ENCODE results near the gene RAB22A.

DNA sequence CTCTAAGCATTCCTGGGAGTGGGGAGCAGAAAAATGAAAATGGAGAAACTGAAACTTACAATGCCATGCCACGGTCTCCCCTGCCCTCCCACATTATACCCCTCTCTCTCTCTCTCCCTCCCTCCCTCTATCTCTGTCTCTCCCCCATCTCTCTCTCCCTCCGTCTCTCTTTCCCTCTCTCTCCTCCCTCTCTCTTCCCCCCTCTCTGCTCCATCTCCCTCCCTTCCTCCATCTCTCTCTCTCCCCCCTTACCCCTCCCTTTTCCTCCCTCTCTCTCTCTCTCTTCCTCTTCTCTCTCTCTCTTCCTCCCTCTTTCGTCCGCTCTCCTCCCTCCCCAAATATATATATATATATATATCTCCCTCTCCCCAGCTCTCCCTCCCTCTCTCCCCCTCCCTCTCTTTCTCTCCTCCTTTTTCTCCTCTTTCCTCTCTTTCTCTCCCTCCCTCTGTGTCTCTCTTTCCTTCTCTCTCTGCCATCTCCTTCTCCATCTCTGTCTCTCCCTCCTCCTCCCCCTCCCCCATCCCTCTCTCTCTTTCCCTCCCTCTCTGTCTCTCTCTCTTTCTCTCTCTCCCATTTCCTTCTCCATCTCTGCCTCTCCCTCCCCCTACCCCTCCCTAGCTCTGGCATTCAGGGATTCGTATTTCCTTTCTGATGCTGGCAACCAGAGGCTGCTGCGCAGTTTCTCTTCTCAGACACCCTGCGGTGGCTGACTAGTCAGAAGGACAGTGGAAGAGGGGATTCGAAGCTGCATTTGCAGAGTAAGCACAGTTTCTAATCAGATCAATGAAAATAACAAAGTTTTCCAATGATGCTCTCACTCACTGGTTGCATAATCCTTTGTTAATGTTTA lies 65.6 kb downstream of the RAB22A start:
- TF ChIP-seq CTCF (IDR thresholded peaks at IDR 0.05; ENCODE audit: low read depth, low read length) (no peak), MAX (IDR thresholded peaks at IDR 0.05; ENCODE audit: low read depth, low read length) (no peak)
